ENCODE data around the gene ZNF579. TPM values are rescaled to one million over a fixed set of nuclear protein-coding genes. Genes with fewer than 3 reads are reported as not detected.

The ZNF579 gene
- total and polyA plus RNA-seq, 9 of the 15 experiments (the other 6 are each of a cell fraction or from before 2014, with no cell fraction given), result 0.06 to 15.9 (median 1.6) TPM

DNA sequence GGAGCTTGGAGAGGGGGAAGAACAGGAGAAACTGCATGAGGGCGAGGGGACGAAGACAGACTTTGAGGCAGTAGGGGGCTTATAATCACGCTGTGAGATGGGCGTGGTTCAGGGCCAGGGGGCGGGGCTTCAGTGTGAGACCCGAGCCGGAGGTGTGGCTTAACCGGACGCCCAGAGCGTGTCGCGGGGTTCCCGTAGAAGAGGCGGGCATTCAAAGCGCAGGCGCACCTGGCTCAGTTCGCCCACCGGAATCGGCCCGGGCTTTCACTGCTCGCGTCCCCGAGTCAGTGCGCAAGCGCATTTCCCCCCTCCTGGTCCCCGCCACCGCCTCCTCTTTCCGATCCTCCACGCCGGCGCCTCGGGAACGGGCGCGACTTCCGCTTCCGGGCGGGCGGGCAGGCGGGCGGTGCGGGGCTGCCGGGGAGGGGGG is 24.6 kb upstream of the ZNF579 start (continued):
- TF ChIP-seq, protein P1, sequence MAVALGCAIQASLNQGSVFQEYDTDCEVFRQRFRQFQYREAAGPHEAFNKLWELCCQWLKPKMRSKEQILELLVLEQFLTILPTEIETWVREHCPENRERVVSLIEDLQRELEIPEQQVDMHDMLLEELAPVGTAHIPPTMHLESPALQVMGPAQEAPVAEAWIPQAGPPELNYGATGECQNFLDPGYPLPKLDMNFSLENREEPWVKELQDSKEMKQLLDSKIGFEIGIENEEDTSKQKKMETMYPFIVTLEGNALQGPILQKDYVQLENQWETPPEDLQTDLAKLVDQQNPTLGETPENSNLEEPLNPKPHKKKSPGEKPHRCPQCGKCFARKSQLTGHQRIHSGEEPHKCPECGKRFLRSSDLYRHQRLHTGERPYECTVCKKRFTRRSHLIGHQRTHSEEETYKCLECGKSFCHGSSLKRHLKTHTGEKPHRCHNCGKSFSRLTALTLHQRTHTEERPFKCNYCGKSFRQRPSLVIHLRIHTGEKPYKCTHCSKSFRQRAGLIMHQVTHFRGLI (CRISPR knock-in tag; IDR thresholded peaks at IDR 0.05), result no peak
- TF ChIP-seq CAMTA2 (CRISPR knock-in tag; conservative IDR thresholded peaks at IDR 0.05) (peak; percentile 92; the same call in 1 of the 2 replicates), IFI16 (CRISPR knock-in tag; IDR thresholded peaks at IDR 0.05) (no peak), MEIS2 (IDR thresholded peaks at IDR 0.05; ENCODE audit: partially characterized antibody) (peak; percentile 81), ZBTB7A (IDR thresholded peaks at IDR 0.05; ENCODE audit: borderline replicate concordance, control insufficient read depth, low read depth, low read length) (peak; percentile 59; the same call in 1 of the 2 replicates), PHF8 (IDR thresholded peaks at IDR 0.05; ENCODE audit: borderline replicate concordance, low read length) (peak; percentile 42; the same call in 1 of the 2 replicates), ELF2 (CRISPR knock-in tag; IDR thresholded peaks at IDR 0.05) (peak; percentile 62; the same call in 1 of the 2 replicates), POLR2AphosphoS2 (IDR thresholded peaks at IDR 0.05; ENCODE audit: low read length) (peak; percentile 52; the same call in 1 of the 2 replicates), L3MBTL2 (IDR thresholded peaks at IDR 0.05) (peak; percentile 76), NRF1 (conservative IDR thresholded peaks at IDR 0.05 in 1 of 2, IDR thresholded peaks at IDR 0.05 in 1 of 2) (peak; percentile 97), NR2C2 (CRISPR knock-in tag; IDR thresholded peaks at IDR 0.05) (no peak), NR2C2 (tag; IDR thresholded peaks at IDR 0.05) (peak; percentile 88), MCM7 (IDR thresholded peaks at IDR 0.05) (no peak), MAFK (IDR thresholded peaks at IDR 0.05; ENCODE audit: low read length) (no peak), KAT2B (IDR thresholded peaks at IDR 0.05; ENCODE audit: low read depth, low read length) (no peak), SPI1 (IDR thresholded peaks at IDR 0.05; ENCODE audit: borderline replicate concordance, low read depth, low read length) (peak; percentile 42; the same call in 1 of the 2 replicates), ASH1L (IDR thresholded peaks at IDR 0.05; ENCODE audit: borderline replicate concordance, low read depth, partially characterized antibody) (no peak), ELF1 (tag; IDR thresholded peaks at IDR 0.05) (peak; percentile 94)
- TF ChIP-seq, protein P2, sequence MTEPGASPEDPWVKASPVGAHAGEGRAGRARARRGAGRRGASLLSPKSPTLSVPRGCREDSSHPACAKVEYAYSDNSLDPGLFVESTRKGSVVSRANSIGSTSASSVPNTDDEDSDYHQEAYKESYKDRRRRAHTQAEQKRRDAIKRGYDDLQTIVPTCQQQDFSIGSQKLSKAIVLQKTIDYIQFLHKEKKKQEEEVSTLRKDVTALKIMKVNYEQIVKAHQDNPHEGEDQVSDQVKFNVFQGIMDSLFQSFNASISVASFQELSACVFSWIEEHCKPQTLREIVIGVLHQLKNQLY (CRISPR knock-in tag; conservative IDR thresholded peaks at IDR 0.05), result no peak
- TF ChIP-seq, protein P3, sequence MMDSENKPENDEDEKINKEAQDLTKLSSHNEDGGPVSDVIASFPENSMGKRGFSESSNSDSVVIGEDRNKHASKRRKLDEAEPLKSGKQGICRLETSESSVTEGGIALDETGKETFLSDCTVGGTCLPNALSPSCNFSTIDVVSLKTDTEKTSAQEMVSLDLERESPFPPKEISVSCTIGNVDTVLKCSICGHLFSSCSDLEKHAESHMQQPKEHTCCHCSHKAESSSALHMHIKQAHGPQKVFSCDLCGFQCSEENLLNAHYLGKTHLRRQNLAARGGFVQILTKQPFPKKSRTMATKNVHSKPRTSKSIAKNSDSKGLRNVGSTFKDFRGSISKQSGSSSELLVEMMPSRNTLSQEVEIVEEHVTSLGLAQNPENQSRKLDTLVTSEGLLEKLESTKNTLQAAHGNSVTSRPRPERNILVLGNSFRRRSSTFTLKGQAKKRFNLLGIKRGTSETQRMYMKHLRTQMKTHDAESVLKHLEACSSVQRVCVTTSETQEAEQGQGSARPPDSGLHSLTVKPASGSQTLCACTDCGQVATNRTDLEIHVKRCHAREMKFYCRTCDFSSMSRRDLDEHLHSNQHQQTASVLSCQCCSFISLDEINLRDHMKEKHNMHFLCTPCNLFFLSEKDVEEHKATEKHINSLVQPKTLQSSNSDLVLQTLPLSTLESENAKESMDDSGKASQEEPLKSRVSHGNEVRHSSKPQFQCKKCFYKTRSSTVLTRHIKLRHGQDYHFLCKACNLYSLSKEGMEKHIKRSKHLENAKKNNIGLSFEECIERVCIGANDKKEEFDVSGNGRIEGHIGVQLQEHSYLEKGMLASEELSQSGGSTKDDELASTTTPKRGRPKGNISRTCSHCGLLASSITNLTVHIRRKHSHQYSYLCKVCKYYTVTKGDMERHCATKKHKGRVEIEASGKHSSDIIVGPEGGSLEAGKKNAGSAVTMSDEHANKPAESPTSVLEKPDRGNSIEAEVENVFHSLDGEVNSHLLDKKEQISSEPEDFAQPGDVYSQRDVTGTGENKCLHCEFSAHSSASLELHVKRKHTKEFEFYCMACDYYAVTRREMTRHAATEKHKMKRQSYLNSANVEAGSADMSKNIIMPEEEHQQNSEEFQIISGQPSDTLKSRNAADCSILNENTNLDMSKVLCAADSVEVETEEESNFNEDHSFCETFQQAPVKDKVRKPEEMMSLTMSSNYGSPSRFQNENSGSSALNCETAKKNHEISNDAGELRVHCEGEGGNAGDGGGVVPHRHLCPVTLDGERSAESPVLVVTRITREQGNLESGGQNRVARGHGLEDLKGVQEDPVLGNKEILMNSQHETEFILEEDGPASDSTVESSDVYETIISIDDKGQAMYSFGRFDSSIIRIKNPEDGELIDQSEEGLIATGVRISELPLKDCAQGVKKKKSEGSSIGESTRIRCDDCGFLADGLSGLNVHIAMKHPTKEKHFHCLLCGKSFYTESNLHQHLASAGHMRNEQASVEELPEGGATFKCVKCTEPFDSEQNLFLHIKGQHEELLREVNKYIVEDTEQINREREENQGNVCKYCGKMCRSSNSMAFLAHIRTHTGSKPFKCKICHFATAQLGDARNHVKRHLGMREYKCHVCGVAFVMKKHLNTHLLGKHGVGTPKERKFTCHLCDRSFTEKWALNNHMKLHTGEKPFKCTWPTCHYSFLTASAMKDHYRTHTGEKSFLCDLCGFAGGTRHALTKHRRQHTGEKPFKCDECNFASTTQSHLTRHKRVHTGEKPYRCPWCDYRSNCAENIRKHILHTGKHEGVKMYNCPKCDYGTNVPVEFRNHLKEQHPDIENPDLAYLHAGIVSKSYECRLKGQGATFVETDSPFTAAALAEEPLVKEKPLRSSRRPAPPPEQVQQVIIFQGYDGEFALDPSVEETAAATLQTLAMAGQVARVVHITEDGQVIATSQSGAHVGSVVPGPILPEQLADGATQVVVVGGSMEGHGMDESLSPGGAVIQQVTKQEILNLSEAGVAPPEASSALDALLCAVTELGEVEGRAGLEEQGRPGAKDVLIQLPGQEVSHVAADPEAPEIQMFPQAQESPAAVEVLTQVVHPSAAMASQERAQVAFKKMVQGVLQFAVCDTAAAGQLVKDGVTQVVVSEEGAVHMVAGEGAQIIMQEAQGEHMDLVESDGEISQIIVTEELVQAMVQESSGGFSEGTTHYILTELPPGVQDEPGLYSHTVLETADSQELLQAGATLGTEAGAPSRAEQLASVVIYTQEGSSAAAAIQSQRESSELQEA (IDR thresholded peaks at IDR 0.05; ENCODE audit: low read depth), result peak; percentile 86

Measured in K562 (cell line).